SK-N-SH treated with all-trans-retinoic acid at 6 μM for 48 hours (cell line): Measurements from ENCODE around the gene PLEKHO1.

ENCODE experiments used
- ATAC-seq: fragments of 200-7000 bp; cut with Tn5 transposase; 3 replicates; pipeline ENCODE4 v1.9.1; 2020; ENCODE audit warnings: mild to moderate bottlenecking, moderate library complexity
- ARNTL ChIP-seq: fragments of 450-650 bp; formaldehyde crosslinking; IDR thresholded peaks from 2 replicates; pipeline ENCODE4 v1.5.0; 2020; ENCODE audit warnings: low read depth, mild to moderate bottlenecking, moderate library complexity, borderline replicate concordance
- BACH2 ChIP-seq: fragments of 250-450 bp; sonication (Bioruptor Pico); IDR thresholded peaks from 2 replicates; pipeline ENCODE4 v1.9.0; 2021; ENCODE audit warnings: mild to moderate bottlenecking, borderline replicate concordance
- CSDC2 ChIP-seq: fragments of 250-450 bp; sonication (Bioruptor Pico); IDR thresholded peaks from 2 replicates; pipeline ENCODE4 v1.5.0; 2020; ENCODE audit warnings: mild to moderate bottlenecking, moderate library complexity
- ESRRG ChIP-seq: fragments of 250-450 bp; sonication (Bioruptor Pico); IDR thresholded peaks from 2 replicates; pipeline ENCODE4 v1.6.1; 2021; ENCODE audit warnings: mild to moderate bottlenecking
- GLIS3 ChIP-seq: fragments of 250-450 bp; sonication (Bioruptor Pico); IDR thresholded peaks from 2 replicates; pipeline ENCODE4 v1.5.0; 2020; ENCODE audit warnings: mild to moderate bottlenecking, moderate library complexity
- ISL1 ChIP-seq: fragments of 250-450 bp; sonication (Bioruptor Pico); IDR thresholded peaks from 2 replicates; pipeline ENCODE4 v2.1.2; 2022; ENCODE audit warnings: mild to moderate bottlenecking, moderate library complexity
- PPARA ChIP-seq: fragments of 250-450 bp; sonication (Bioruptor Pico); IDR thresholded peaks from 2 replicates; pipeline ENCODE4 v1.5.0; 2020; ENCODE audit warnings: mild to moderate bottlenecking, borderline replicate concordance
- RARB ChIP-seq: fragments of 250-450 bp; sonication (Bioruptor Pico); IDR thresholded peaks from 2 replicates; pipeline ENCODE4 v1.8.0; 2021; ENCODE audit warnings: mild to moderate bottlenecking, moderate library complexity
- SNAI2 ChIP-seq: fragments of 250-450 bp; sonication (Bioruptor Pico); IDR thresholded peaks from 2 replicates; pipeline ENCODE4 v1.5.0; 2020; ENCODE audit warnings: mild to moderate bottlenecking, moderate library complexity
- TCF4 ChIP-seq: fragments of 250-450 bp; sonication (Bioruptor Pico); IDR thresholded peaks from 2 replicates; pipeline ENCODE4 v1.8.0; 2021; ENCODE audit warnings: mild to moderate bottlenecking, moderate library complexity, borderline replicate concordance
- TOX ChIP-seq: fragments of 250-450 bp; sonication (Bioruptor Pico); IDR thresholded peaks from 2 replicates; pipeline ENCODE4 v1.8.0; 2021; ENCODE audit warnings: mild to moderate bottlenecking, moderate library complexity, borderline replicate concordance
- ZFP3 ChIP-seq: fragments of 250-450 bp; sonication (Bioruptor Pico); IDR thresholded peaks from 2 replicates; pipeline ENCODE4 v1.5.0; 2020; ENCODE audit warnings: mild to moderate bottlenecking, moderate library complexity
- ZNF565 ChIP-seq: fragments of 450-650 bp; formaldehyde crosslinking; conservative IDR thresholded peaks from 2 replicates; pipeline ENCODE4 v1.5.0; 2020; ENCODE audit warnings: low read depth, mild to moderate bottlenecking, moderate library complexity
- ZNF70 ChIP-seq: fragments of 450-650 bp; formaldehyde crosslinking; IDR thresholded peaks from 2 replicates; pipeline ENCODE4 v1.5.0; 2020; ENCODE audit warnings: mild to moderate bottlenecking, moderate library complexity
- ZNF8 ChIP-seq: fragments of 450-650 bp; formaldehyde crosslinking; IDR thresholded peaks from 2 replicates; pipeline ENCODE4 v1.5.0; 2020; ENCODE audit warnings: mild to moderate bottlenecking, moderate library complexity
- TF ChIP-seq, protein P1 (sequence below): fragments of 250-450 bp; sonication (Bioruptor Pico); IDR thresholded peaks from 2 replicates; pipeline ENCODE4 v1.8.0; 2020; ENCODE audit warnings: mild to moderate bottlenecking, moderate library complexity, borderline replicate concordance
- TF ChIP-seq, protein P2 (sequence below): fragments of 250-450 bp; sonication (Bioruptor Pico); IDR thresholded peaks from 2 replicates; pipeline ENCODE4 v1.5.1; 2020; ENCODE audit warnings: low read depth, mild to moderate bottlenecking, moderate library complexity
- TF ChIP-seq, protein P3 (sequence below): fragments of 250-450 bp; sonication (Bioruptor Pico); IDR thresholded peaks from 2 replicates; pipeline ENCODE4 v1.5.1; 2021; ENCODE audit warnings: mild to moderate bottlenecking, moderate library complexity
- TF ChIP-seq, protein P4 (sequence below): fragments of 250-450 bp; sonication (Bioruptor Pico); IDR thresholded peaks from 2 replicates; pipeline ENCODE4 v1.5.0; 2020; ENCODE audit warnings: mild to moderate bottlenecking, moderate library complexity

The PLEKHO1 gene

DNA sequence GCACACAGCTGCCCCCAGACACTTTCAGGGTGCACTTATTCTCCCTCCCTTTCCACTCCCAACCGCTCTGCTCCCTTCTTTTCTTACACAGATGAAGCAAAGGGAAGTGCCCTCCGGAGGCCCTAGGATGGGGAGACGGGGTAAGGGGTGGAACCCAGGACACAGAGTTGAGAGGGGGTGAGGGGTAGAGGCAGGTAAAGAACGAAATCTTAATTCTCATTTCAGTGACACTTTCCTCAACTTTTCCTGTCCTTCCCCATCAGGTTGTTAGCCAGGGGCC lies 12.8 kb downstream of the PLEKHO1 start:
- no peak for TF ChIP-seq SNAI2 (CRISPR knock-in tag)
- TF ChIP-seq ZNF8 (CRISPR knock-in tag) = no peak
- TF ChIP-seq ZNF70 = no peak
- TF ChIP-seq, all 23 proteins: peak for 0
- ATAC-seq = no peak

DNA sequence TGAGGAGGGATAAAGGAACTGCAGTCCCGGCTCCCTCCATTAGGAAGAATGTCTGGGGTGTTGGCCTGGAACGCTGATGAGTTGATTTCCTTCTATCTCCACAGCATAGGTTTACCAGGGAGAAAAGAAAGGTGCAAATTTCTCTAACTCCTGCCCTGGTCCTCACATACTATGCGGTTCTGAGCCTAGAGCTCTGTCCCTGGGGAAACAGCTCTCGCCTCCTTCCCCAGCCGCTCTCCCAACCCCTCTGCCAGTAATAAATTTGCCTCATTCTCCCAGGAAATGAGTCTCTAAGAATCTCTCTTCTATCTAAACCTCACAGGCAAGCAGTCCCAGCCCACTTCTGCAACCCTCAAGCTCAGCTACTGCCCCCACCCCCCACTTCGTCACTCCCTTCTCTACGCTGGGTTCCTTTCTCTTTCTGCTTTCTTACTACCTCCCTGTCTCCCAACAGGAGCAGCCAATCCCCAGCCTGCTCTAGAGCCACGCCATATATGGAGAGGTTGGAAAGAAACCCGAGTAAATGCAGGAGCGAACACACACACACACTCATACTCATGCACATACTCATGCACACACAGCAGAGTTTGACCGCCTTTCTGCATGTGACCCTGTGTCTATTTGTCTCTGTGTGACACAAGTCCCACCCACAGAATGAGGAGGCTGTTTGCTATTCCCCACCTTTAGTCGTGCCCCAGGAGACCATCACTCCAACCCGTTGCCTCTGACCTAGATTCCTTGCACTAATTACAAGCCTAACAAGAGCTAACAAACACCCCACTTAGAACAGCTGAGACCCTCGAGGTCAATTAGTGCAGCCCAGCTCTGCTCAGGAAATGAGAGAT lies 13.4 kb downstream of the PLEKHO1 start:
- ATAC-seq = peak; percentile 94
- TF ChIP-seq TCF4 (CRISPR knock-in tag) (no peak), RARB (CRISPR knock-in tag) (peak; percentile 24; the same call in 1 of the 2 replicates), ZFP3 (peak; percentile 55; the same call in 1 of the 2 replicates), TOX (peak; percentile 77)

DNA sequence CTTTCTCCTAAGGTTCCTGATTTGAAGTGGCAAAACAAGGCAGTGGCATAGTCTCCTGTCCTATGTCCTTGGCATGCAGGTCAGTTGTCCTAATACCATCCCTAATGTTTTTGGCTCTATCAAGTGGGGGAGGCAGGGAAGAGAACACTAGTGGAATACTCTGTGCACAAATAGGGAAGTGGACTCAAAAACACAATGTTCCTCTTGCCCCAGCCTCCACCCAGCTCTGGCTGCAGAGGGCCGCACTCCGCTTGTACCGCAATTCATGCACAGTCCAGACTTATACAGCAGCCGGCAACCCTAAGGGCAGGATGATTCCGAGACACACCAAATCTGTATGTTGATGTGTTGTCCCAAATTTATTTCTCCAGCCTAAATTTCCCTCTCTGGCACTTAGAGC lies 14.5 kb downstream of the PLEKHO1 start:
- TF ChIP-seq, protein P1, sequence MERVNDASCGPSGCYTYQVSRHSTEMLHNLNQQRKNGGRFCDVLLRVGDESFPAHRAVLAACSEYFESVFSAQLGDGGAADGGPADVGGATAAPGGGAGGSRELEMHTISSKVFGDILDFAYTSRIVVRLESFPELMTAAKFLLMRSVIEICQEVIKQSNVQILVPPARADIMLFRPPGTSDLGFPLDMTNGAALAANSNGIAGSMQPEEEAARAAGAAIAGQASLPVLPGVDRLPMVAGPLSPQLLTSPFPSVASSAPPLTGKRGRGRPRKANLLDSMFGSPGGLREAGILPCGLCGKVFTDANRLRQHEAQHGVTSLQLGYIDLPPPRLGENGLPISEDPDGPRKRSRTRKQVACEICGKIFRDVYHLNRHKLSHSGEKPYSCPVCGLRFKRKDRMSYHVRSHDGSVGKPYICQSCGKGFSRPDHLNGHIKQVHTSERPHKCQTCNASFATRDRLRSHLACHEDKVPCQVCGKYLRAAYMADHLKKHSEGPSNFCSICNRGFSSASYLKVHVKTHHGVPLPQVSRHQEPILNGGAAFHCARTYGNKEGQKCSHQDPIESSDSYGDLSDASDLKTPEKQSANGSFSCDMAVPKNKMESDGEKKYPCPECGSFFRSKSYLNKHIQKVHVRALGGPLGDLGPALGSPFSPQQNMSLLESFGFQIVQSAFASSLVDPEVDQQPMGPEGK (CRISPR knock-in tag) = no peak
- TF ChIP-seq, protein P2, sequence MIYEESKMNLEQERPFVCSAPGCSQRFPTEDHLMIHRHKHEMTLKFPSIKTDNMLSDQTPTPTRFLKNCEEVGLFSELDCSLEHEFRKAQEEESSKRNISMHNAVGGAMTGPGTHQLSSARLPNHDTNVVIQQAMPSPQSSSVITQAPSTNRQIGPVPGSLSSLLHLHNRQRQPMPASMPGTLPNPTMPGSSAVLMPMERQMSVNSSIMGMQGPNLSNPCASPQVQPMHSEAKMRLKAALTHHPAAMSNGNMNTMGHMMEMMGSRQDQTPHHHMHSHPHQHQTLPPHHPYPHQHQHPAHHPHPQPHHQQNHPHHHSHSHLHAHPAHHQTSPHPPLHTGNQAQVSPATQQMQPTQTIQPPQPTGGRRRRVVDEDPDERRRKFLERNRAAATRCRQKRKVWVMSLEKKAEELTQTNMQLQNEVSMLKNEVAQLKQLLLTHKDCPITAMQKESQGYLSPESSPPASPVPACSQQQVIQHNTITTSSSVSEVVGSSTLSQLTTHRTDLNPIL (CRISPR knock-in tag) = no peak
- no peak for TF ChIP-seq ARNTL (CRISPR knock-in tag)
- TF ChIP-seq TCF4 (CRISPR knock-in tag) = no peak
- TF ChIP-seq ZNF565 (CRISPR knock-in tag) = no peak
- no peak for TF ChIP-seq TOX
- no peak for TF ChIP-seq ZNF70
- TF ChIP-seq ISL1 (CRISPR knock-in tag) = no peak
- no peak for TF ChIP-seq SNAI2 (CRISPR knock-in tag)
- TF ChIP-seq, protein P3, sequence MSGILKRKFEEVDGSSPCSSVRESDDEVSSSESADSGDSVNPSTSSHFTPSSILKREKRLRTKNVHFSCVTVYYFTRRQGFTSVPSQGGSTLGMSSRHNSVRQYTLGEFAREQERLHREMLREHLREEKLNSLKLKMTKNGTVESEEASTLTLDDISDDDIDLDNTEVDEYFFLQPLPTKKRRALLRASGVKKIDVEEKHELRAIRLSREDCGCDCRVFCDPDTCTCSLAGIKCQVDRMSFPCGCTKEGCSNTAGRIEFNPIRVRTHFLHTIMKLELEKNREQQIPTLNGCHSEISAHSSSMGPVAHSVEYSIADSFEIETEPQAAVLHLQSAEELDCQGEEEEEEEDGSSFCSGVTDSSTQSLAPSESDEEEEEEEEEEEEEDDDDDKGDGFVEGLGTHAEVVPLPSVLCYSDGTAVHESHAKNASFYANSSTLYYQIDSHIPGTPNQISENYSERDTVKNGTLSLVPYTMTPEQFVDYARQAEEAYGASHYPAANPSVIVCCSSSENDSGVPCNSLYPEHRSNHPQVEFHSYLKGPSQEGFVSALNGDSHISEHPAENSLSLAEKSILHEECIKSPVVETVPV (CRISPR knock-in tag) = no peak
- no peak for TF ChIP-seq ZNF8 (CRISPR knock-in tag)
- ATAC-seq = no peak

DNA sequence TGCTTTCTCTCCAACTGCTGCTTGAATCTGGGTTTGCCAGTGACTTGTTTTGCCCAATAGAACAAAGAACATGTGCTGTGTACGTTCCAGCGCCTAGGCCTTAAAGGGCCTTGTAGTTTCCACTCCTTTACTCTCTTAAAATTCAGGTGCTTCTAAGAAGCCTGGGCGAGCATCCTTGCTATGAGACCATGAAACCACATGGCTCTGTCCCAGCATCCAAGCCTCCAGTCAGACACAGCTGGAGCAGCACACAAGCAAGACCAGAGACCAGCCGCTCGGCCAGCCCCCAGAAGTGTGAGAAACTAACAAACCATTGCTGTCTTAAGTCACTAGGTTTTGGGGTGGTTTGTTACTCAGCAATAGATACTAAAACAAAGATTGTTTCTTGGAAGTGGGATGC lies 15.1 kb downstream of the PLEKHO1 start:
- ATAC-seq = no peak
- TF ChIP-seq BACH2 (no peak), ZFP3 (no peak), ESRRG (CRISPR knock-in tag) (no peak), RARB (CRISPR knock-in tag) (no peak), ISL1 (CRISPR knock-in tag) (no peak), ARNTL (CRISPR knock-in tag) (no peak), PPARA (CRISPR knock-in tag) (no peak), GLIS3 (CRISPR knock-in tag) (no peak), CSDC2 (CRISPR knock-in tag) (no peak), TCF4 (CRISPR knock-in tag) (no peak), ZNF70 (no peak), SNAI2 (CRISPR knock-in tag) (no peak), TOX (no peak), ZNF565 (CRISPR knock-in tag) (no peak)
- TF ChIP-seq, protein P2 (CRISPR knock-in tag) = no peak
- TF ChIP-seq, protein P1 (CRISPR knock-in tag) = no peak
- TF ChIP-seq, protein P3 (CRISPR knock-in tag) = no peak
- TF ChIP-seq, protein P4, sequence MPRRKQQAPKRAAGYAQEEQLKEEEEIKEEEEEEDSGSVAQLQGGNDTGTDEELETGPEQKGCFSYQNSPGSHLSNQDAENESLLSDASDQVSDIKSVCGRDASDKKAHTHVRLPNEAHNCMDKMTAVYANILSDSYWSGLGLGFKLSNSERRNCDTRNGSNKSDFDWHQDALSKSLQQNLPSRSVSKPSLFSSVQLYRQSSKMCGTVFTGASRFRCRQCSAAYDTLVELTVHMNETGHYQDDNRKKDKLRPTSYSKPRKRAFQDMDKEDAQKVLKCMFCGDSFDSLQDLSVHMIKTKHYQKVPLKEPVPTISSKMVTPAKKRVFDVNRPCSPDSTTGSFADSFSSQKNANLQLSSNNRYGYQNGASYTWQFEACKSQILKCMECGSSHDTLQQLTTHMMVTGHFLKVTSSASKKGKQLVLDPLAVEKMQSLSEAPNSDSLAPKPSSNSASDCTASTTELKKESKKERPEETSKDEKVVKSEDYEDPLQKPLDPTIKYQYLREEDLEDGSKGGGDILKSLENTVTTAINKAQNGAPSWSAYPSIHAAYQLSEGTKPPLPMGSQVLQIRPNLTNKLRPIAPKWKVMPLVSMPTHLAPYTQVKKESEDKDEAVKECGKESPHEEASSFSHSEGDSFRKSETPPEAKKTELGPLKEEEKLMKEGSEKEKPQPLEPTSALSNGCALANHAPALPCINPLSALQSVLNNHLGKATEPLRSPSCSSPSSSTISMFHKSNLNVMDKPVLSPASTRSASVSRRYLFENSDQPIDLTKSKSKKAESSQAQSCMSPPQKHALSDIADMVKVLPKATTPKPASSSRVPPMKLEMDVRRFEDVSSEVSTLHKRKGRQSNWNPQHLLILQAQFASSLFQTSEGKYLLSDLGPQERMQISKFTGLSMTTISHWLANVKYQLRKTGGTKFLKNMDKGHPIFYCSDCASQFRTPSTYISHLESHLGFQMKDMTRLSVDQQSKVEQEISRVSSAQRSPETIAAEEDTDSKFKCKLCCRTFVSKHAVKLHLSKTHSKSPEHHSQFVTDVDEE (CRISPR knock-in tag) = no peak
- TF ChIP-seq, all 23 proteins: peak for 0
